GM23248 (cell line): ENCODE measurements around the gene PKN3.

ENCODE experiments used
- EZH2 ChIP-seq: fragments of 200-600 bp; sonication (generic); IDR thresholded peaks from 2 replicates; pipeline ENCODE4 v1.6.1; 2018; ENCODE audit warnings: antibody characterized with exemption, mild to moderate bottlenecking; ENCODE audit not compliant: insufficient read depth, poor library complexity, severe bottlenecking
- EZH2phosphoT487 ChIP-seq: fragments of 200-600 bp; sonication (generic); IDR thresholded peaks from 2 replicates; pipeline ENCODE4 v1.6.1; 2018; ENCODE audit warnings: antibody characterized with exemption, moderate library complexity, mild to moderate bottlenecking, low read depth; ENCODE audit not compliant: insufficient read depth

GRCh38 chr9:128689820-128690683 is 12.3 kb upstream of the PKN3 start:
- TF ChIP-seq EZH2: no peak
- TF ChIP-seq EZH2phosphoT487: no peak
